ENCODE data around the gene CNIH4. TPM values are rescaled to one million over a fixed set of nuclear protein-coding genes. Genes with fewer than 3 reads are reported as not detected.

Gene CNIH4
- polyA plus RNA-seq, 1 of the 3 experiments (the other 2 are of a cell fraction): 37.7 TPM

DNA sequence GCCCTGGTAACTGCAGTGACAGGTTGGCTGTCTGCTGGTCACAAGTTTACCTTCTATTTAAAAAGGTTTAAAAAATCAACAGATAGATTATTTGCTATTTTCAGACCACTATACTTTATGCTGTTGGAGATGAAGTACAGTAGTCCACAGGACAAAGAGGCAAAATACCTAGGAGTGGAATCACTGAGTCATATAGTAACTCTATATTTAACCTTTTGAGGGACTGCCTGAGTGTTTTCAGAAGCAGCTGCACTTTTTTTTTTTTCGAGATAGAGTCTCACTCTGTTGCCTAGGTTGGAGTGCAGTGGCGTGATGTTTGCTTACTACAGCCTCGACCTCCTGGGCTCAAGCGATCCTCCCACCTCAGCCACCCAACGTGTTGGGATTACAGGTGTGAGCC lies 11.7 kb downstream of the CNIH4 start:
- Histone ChIP-seq H3K27me3 (ENCODE audit: insufficient read depth) (no peaks in the 10 kb centered on the region), H3K9ac (no peak overlapping the region), H2AFZ (ENCODE audit: low read depth) (no peak overlapping the region), H3F3A (replicated peaks; ENCODE audit: insufficient read depth) (peaks cover 4% of the 10 kb centered on the region), H3K9me2 (no peaks in the 10 kb centered on the region), H3K79me2 (ENCODE audit: insufficient read depth) (peaks cover 72% of the 10 kb centered on the region), H3K9me3 (no peaks in the 10 kb centered on the region), H4K20me1 (ENCODE audit: insufficient read depth) (no peaks in the 10 kb centered on the region), H3K4me3 (ENCODE audit: low read depth in 2 of 2, low read length in 1 of 2) (no peak overlapping the region), H3K27ac (ENCODE audit: low read depth in 2 of 2, low read length in 1 of 2) (no peak overlapping the region), H3K4me1 (ENCODE audit: control insufficient read depth in 1 of 2, insufficient read depth in 2 of 2, low read depth in 1 of 2, low read length in 1 of 2) (no peaks in the 10 kb centered on the region), H3K4me2 (no peak overlapping the region), H3K36me3 (replicated peaks in 1 of 2; ENCODE audit: control insufficient read depth in 1 of 2, insufficient read depth in 2 of 2, low read length in 1 of 2) (peaks cover 43 to 63% of the 10 kb centered on the region in 2 experiments)
- POLR2A ChIA-PET: no interaction called here
- CTCF ChIA-PET: no interaction called here
- 94% methylated on average over 5 of the region's 5 CpGs for WGBS (ENCODE audit: low lambda C conversion rate)
- DNase-seq: no peak
- TF ChIP-seq NFIC (IDR thresholded peaks at IDR 0.05; ENCODE audit: borderline replicate concordance) (no peak), GATA2 (CRISPR knock-in tag; IDR thresholded peaks at IDR 0.05) (no peak)

DNA sequence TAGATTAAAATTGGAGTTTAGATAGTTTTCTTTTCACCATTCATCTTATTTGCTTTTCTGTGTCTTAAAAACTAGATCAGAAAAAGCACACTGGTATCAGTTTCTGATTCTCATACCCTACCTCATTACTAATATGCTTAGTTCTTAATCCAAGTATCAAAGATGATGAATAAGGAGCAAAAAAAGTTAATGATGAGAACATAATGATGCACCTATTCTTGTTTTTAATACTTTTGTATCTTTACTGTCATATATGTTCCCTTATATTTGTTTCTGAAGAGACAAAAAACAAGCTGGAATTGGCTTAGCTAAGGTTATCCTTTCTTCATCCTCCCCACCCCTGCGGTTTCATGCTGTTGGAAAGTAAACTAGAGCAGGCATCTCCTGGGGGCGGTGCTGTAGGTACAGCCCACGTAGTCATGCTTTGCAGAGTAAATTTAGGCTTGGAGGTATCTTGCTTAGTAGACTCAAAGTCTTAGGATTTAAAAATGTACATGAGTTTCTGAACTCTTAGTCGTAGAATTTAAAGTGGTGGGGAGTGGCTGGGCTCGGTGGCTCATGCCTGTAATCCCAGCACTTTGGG lies 16.4 kb downstream of the CNIH4 start:
- H3K9me2 ChIP-seq: no peaks in the 10 kb centered on the region
- TF ChIP-seq, protein P1, sequence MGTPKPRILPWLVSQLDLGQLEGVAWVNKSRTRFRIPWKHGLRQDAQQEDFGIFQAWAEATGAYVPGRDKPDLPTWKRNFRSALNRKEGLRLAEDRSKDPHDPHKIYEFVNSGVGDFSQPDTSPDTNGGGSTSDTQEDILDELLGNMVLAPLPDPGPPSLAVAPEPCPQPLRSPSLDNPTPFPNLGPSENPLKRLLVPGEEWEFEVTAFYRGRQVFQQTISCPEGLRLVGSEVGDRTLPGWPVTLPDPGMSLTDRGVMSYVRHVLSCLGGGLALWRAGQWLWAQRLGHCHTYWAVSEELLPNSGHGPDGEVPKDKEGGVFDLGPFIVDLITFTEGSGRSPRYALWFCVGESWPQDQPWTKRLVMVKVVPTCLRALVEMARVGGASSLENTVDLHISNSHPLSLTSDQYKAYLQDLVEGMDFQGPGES (IDR thresholded peaks at IDR 0.05; ENCODE audit: low read depth, low read length): no peak
- TF ChIP-seq FOXJ3 (CRISPR knock-in tag; IDR thresholded peaks at IDR 0.05) (no peak), NFIC (IDR thresholded peaks at IDR 0.05; ENCODE audit: borderline replicate concordance) (no peak), GATA2 (CRISPR knock-in tag; IDR thresholded peaks at IDR 0.05) (no peak), FOSL2 (IDR thresholded peaks at IDR 0.05; ENCODE audit: borderline replicate concordance, low read depth) (no peak), TEAD4 (IDR thresholded peaks at IDR 0.05; ENCODE audit: borderline replicate concordance, insufficient read depth) (no peak), TAF1 (IDR thresholded peaks at IDR 0.05; ENCODE audit: borderline replicate concordance, low read depth, low read length) (no peak), EP300 (IDR thresholded peaks at IDR 0.05; ENCODE audit: borderline replicate concordance in 1 of 2, low read depth in 1 of 2, low read length in 1 of 2) (no peak), RXRA (IDR thresholded peaks at IDR 0.05; ENCODE audit: borderline replicate concordance, low read depth) (no peak)
- TF ChIP-seq, protein P2, sequence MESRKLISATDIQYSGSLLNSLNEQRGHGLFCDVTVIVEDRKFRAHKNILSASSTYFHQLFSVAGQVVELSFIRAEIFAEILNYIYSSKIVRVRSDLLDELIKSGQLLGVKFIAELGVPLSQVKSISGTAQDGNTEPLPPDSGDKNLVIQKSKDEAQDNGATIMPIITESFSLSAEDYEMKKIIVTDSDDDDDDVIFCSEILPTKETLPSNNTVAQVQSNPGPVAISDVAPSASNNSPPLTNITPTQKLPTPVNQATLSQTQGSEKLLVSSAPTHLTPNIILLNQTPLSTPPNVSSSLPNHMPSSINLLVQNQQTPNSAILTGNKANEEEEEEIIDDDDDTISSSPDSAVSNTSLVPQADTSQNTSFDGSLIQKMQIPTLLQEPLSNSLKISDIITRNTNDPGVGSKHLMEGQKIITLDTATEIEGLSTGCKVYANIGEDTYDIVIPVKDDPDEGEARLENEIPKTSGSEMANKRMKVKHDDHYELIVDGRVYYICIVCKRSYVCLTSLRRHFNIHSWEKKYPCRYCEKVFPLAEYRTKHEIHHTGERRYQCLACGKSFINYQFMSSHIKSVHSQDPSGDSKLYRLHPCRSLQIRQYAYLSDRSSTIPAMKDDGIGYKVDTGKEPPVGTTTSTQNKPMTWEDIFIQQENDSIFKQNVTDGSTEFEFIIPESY (IDR thresholded peaks at IDR 0.05; ENCODE audit: borderline replicate concordance, low read depth): no peak
- TF ChIP-seq, protein P3, sequence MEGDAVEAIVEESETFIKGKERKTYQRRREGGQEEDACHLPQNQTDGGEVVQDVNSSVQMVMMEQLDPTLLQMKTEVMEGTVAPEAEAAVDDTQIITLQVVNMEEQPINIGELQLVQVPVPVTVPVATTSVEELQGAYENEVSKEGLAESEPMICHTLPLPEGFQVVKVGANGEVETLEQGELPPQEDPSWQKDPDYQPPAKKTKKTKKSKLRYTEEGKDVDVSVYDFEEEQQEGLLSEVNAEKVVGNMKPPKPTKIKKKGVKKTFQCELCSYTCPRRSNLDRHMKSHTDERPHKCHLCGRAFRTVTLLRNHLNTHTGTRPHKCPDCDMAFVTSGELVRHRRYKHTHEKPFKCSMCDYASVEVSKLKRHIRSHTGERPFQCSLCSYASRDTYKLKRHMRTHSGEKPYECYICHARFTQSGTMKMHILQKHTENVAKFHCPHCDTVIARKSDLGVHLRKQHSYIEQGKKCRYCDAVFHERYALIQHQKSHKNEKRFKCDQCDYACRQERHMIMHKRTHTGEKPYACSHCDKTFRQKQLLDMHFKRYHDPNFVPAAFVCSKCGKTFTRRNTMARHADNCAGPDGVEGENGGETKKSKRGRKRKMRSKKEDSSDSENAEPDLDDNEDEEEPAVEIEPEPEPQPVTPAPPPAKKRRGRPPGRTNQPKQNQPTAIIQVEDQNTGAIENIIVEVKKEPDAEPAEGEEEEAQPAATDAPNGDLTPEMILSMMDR (IDR thresholded peaks at IDR 0.05): no peak
- H3K4me2 ChIP-seq: no peak overlapping the region
- H4K20me1 ChIP-seq (ENCODE audit: insufficient read depth): peaks cover 4% of the 10 kb centered on the region; the same call in 1 of the 2 replicates
- no peak overlapping the region for H3K9ac ChIP-seq
- H2AFZ ChIP-seq (ENCODE audit: low read depth): no peak overlapping the region
- POLR2A ChIA-PET: no interaction called here
- no peaks in the 10 kb centered on the region for H3K27me3 ChIP-seq (ENCODE audit: insufficient read depth)
- H3K4me3 ChIP-seq (ENCODE audit: low read depth in 2 of 2, low read length in 1 of 2): no peak overlapping the region
- no peak for DNase-seq
- 90% methylated on average over 5 of the region's 5 CpGs for WGBS (ENCODE audit: low lambda C conversion rate)
- H3F3A ChIP-seq (replicated peaks; ENCODE audit: insufficient read depth): peaks cover 16% of the 10 kb centered on the region
- H3K36me3 ChIP-seq (replicated peaks in 1 of 2; ENCODE audit: control insufficient read depth in 1 of 2, insufficient read depth in 2 of 2, low read length in 1 of 2): peaks cover 53 to 67% of the 10 kb centered on the region in 2 experiments
- CTCF ChIA-PET: no interaction called here
- H3K9me3 ChIP-seq: no peaks in the 10 kb centered on the region
- H3K4me1 ChIP-seq (ENCODE audit: control insufficient read depth in 1 of 2, insufficient read depth in 2 of 2, low read depth in 1 of 2, low read length in 1 of 2): peaks cover 12 to 26% of the 10 kb centered on the region in 2 experiments; a peak in 3 of 4 replicates
- H3K27ac ChIP-seq (ENCODE audit: low read depth in 2 of 2, low read length in 1 of 2): no peak overlapping the region
- peaks cover 44% of the 10 kb centered on the region; the same call in 1 of the 2 replicates for H3K79me2 ChIP-seq (ENCODE audit: insufficient read depth)
